ENCODE measurements around the gene TRIM13.
"Not testable (repeated sequence)": the region's sequence is repeated elsewhere in the genome, so short reads cannot be mapped to it uniquely, and the experiment has no call there.

TRIM13 gene, protein sequence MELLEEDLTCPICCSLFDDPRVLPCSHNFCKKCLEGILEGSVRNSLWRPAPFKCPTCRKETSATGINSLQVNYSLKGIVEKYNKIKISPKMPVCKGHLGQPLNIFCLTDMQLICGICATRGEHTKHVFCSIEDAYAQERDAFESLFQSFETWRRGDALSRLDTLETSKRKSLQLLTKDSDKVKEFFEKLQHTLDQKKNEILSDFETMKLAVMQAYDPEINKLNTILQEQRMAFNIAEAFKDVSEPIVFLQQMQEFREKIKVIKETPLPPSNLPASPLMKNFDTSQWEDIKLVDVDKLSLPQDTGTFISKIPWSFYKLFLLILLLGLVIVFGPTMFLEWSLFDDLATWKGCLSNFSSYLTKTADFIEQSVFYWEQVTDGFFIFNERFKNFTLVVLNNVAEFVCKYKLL

DNA sequence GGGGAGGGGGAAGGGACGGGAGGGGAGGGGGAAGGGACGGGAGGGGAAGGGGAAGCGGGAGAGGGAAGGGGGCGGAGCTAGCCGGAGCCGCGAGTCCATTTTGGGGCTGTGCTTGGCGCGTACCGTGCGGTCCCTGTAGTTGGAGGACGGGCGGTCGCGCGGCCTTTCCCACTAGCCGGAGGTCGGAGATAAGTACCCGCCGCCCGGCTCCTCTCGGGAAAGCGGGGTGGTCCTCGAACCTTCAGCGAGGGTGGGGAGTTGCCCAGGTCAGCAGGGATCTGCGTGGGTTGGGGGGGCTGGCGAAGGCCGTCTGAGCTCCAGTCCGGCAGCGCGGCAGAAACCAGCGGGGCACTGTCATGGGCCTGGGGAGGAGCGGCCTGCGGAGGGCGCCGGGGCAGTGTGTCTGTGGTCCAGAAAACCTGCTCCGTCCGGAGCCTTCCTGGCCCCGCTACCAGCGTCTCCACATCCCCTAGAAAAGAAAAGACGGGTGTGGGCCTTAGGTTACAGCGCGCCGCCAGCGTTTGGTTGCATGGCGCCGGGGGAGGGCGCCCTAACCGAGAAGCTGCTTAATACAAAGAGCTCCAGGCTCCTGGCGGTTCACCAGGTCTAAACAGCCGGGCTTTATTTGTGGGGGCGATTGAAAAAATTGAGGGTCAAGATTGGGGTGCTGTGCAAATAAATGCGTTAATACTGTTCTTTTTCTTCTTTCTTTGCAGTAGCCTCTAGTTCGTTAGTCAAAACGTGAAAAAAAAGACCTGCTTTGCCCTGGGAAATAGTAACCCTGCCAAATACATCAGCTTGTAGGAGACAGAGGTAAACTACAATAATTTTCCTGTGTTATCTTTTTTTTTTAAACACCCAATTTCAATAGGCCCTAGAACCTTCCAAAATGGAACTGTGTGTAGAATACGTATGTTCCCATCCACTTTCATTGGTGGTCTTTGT is at the start of gene TRIM13:
Gene TRIM13 (plus strand): TSS at position 92 of the 945 bp plus-strand sequence. CDS start 14,899 bp downstream, outside the sequence.
- DNase-seq (ENCODE audit: low read depth) = peak; percentile 89

DNA sequence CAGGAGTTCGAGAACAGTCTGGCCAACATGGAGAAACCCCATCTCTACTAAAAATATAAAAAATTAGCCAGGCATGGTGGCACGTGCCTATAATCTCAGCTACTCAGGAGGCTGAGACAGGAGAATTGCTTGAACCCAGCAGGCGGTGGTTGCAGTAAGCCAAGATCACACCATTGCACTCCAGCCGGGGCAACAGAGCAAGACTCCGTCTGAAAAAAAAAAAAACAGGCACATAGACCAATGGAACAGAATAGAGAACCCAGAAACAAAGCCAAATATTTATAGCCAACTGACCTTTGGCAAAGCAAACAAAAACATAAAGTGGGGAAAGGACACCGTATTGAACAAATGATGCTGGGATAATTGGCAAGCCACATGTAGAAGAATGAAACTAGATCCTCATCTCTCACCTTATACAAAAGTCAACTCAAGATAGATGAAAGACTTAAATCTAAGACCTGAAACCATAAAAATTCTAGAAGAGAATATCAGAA is 48.0 kb upstream of the TRIM13 start:
- DNase-seq (ENCODE audit: low read depth) = not testable (repeated sequence)

DNA sequence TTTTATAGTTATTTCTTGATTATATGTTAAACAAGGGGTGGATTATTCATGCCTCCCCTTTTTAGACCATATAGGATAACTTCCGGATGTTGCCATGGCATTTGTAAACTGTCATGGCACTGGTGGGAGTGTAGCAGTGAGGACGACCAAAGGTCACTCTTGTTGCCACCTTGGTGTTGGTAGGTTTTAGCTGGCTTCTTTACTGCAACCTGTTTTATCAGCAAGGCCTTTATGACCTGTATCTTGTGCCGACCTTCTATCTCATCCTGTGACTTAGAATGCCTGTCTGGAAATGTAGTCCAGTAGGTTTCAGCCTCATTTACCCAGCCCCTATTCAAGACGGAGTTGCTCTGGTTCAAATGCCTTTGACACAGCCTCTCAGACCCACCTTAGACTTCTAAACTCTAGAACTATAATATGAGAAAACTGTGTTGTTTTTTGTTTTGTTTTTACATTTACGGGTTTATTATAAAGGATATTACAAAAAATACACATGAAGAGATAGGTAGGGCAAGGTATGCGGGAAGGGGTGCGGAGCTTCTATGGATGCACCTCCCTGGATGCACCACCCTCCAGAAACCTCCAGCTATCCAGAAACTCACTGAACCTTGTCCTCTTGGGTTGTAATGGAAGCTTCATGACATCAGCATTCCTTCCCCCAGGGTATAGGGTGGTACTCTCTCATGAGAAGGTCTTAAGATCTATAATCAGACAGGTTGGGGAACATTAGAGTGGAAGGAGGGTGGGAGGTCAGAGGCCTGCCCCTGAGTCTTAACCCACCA is 44.9 kb upstream of the TRIM13 start:
- DNase-seq (ENCODE audit: low read depth) = no peak

DNA sequence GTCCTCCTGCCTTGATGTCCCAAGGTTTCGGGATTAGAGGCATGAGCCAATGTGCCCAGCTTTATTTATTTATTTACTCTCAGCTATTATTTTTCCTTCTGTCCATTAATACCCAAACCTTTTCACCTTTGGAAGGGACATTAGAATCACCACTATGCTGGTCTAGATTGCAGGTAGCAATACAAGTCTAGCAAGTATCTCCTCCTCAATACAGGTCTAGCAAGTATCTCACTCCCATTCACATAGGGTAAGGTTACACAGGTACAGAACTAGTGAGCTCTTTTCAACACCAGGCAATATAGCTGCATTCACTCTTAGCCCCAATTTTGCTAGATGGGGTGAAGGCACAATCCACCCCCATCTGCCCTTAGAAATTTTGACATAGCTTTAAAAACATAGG is 43.3 kb upstream of the TRIM13 start:
- DNase-seq (ENCODE audit: low read depth) = no peak

DNA sequence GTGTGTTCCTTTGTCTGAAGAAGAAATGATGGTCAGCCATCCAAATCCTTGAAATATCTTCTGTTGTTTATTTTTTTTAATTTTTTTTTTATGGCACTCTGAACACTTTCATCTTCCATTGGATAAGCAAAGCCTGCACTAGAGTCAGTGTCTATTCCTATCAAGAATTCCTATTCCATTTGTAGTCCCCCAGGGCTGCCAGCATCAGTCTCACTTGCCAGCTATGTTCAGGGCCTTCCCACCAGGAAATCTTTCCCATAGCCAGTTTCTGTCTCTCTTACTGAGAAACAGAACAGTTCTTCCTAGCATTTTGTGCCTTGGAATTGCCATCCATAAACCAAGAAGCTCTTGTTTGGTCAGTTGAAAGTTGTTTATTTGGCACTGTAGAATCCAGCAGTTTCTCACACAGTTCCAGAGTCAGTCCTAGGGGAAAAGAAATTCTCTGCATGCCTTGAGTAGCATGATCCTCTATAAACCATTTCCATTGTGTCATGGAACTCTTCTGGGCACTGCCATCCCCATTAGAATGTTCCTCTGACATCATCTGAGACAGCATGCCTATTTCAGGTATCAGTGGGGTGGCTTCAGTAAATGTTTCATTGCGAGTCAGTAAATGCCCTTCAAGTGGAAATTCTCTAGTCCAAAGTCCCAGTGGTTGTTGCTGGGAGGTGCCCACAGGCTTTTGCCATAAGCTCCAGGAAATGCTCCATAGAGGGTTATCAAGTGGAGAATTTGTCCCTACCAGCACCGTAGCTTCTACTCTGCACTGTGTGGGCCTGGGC is 42.0 kb upstream of the TRIM13 start:
- DNase-seq (ENCODE audit: low read depth) = peak; percentile 54

DNA sequence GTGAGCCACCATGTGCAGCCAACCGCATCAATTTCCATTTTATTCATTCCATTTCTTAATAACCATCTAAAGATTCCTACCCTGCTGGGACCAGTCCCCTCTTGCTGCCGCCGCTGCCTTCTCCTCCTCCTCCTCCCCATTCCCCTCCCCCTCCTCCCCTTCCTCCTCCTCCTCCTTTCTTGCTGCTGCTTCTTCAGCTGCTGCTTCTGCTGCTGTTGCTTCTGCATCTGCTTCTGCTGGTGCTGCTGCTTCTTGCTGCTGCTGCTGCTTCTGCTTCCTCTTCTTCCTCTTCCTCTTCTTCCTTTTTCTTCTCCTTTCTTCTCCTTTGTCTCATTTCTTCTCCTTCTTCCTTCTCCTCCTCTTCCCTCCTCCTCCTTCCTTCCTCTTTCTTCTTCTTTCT is 40.7 kb upstream of the TRIM13 start:
- no peak for DNase-seq (ENCODE audit: low read depth)

DNA sequence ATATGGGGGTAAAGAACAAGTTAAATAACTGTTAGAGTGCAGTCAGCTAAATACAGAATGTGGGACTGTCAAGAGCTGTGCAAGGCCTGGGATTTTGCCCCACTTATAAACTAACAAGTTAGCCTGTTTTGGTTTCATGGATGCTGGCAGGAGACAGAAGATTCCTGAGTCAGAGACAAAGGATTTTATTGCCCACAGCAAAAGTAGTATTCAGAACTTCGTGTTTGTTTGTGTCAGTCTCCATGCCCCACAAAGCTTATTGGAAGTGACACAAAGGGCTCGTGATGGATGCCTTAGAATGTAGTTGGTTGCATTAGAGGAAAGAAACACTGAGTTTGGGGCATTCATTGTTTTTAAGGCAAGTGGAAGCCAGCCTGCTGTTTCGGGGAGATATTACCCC is 38.5 kb upstream of the TRIM13 start:
- DNase-seq (ENCODE audit: low read depth) = peak; percentile 71

DNA sequence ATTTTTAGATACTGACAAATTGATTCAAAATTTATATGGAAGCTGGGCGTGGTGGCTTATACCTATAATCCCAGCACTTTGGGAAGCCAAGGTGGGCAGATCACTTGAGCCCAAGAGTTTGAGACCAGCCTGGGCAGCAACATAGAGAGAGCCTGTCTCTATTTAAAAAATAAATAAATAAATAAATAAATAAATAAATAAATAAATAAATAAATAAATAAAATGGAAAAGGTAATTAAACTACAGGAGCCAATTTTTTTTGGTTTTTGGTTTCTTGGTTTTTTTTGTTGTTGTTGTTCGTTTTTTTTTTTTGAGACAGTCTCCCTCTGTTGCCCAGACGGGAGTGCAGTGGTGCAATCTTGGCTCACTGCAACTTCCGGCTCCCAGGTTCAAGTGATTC is 29.4 kb upstream of the TRIM13 start:
- DNase-seq (ENCODE audit: low read depth) = no peak

DNA sequence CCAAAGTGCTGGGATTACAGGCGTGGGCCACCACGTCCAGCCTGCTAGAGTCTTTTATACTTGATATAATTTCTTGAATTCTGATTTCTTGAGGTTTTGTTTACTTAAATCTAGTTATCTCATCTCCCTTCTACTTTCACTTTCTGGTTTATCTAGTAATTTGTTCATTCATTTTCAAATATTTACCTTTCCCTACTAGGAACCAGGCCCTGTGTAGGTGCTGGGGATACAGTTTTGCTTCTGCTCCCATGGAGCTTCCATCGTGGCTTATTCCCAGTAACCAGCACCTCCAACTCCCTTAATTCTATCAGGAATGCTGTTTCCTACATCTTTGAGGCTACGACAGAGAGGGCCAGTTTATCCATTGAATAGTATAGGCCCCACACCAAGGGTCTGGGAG is 24.1 kb upstream of the TRIM13 start:
- no peak for DNase-seq (ENCODE audit: low read depth)

DNA sequence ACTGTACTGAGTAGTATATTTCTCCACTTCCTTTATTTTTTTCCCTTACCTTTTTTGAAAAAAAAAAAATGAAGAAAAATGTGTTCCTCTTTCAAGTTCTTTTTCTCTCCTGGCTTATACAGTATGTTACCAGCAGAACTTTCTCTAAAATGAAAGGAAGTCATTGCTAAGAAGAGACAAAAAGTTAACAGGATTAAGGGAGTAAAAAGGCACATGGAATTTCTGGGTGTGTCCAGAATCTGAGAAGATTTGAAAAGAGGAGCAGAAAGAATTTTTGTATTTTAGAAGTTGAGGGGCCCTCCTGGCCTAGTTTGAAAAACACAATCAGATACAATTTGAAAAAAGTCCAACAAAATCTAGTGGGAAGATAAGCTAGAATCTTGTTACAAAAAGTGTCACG is 21.0 kb upstream of the TRIM13 start:
- DNase-seq (ENCODE audit: low read depth) = no peak

DNA sequence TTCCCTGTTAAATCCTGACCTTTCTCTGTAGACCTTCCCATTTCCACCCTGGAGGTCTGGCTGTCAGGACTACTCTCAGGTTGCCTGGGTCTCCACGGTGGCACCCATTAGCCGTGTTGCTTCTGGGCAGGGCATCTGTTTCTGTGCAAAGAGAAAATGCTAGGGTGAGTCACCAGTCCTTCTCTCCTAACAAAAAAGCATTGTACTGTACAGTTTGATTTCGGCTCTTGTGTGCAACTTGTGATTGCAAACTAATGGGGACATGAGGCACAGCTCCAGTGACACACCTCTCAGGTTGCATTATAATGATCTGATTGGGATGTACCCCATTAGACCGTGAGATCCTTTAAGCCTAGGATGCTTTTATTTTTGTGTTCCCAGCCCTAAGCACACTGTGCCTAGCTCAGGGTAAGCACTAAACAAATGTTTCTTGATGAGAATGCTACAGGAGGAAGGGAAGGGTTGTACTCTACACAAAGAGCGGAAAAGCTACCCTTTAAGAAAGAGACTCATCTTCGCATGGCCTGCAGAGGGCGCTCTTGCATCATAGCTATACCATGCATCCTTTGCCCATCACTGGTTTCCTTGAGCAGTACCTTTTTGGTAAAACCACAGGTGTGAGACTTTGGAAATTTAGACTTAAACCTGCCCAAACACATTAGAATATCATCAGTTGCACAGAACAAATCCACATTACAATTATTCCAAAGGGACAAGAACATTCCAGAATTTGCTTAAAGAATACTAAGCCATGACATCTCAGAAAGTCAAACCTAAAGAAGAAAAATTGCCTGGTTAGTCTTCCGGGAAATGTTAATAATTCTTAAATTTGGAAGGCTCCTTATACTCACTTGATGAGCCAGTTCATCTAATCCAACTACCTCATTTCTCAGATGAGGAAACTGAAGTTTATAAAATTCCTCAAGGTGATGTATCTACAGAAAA is 20.3 kb upstream of the TRIM13 start:
- peak; percentile 73 for DNase-seq (ENCODE audit: low read depth)

DNA sequence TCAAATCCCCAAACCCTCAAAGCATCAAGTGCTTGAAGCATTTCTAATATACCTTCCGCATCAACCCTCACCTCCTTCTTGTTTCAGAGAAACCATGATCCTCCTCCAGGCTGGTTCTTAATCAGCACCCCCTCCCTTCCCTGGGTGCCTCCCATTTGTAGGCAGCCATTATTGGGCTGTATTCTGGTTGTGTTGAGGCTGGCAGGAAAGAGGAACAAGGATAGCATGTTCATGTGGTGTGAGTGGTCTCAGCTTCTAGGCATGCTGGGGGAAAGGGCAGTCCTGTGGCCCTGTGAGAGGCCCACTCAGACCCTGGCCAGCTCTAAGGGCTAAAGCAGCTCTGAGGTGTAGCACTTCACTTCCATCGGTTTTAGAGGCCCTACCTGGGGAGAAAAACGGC is 18.9 kb upstream of the TRIM13 start:
- DNase-seq (ENCODE audit: low read depth) = no peak

DNA sequence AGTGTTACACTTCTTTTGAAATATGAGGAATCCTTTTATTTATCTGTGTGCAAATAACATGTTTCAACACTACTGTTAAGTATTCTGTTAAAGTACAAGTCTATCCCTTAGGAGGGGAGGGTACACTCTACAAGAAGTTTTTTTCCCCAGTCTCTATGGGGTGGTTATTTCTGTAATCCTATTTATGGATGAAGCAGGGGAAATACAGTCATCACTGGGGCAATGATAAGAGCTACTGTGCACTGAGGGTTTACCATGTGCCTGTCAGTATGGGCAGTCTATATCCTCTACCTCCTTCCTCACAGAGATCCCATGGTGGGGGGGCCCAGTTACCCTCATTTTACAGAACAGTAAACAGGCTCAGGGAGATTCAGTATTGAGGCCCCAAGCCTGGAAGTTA is 16.6 kb upstream of the TRIM13 start:
- no peak for DNase-seq (ENCODE audit: low read depth)

DNA sequence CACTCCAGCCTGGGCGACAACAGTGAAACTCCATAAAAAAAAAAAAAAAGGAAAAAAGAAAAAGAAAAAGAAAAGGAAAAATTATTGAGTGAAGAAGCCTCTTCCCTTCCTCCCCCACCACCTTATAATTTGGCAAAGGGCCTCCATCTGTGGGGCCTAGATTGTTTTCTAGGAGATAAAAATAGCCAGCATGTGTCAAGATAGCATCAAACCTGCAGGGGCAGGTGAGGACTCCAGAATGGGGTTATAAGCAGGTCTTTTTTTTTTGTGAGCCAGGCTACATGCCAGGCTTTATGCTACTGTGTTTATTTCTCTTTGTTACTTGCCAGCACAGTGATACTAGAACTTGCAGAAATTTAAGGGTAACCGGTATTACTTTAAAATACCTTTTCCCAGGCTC is 11.7 kb upstream of the TRIM13 start:
- no peak for DNase-seq (ENCODE audit: low read depth)

DNA sequence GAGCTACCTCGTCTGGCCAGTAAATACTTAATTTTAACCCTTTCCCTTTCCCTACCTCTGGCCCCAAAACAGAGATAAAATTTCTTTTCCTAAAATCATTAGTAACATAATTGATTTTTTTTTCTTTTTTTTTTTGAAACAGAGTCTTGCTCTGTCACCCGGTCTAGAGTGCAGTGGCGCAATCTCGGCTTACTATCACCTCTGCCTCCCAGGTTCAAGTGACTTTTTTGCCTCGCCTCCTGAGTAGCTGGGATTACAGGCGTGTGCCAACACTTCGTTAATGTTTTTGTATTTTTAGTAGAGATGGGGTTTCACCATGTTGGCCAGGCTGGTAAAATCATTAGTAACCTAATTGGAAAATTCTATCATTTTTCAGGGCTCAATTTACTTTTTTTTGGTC is 10.4 kb upstream of the TRIM13 start:
- DNase-seq (ENCODE audit: low read depth) = no peak

DNA sequence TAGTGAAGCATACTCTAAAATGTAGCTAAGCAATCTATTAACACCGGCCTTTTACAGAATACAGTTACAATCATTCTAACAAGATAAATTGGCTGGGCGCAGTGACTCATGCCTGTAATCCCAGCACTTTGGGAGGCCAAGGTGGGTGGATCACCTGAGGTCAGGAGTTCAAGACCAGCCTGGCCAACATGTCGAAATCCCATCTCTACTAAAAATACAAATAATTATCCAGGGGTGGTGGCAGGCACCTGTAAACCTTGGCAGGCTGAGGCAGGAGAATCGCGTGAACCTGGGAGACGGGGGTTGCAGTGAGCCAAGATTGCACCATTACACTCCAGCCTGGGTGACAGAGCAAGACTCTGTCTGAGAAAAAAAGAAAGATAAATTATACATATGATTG is 6.2 kb upstream of the TRIM13 start:
- not testable (repeated sequence) for DNase-seq (ENCODE audit: low read depth)

DNA sequence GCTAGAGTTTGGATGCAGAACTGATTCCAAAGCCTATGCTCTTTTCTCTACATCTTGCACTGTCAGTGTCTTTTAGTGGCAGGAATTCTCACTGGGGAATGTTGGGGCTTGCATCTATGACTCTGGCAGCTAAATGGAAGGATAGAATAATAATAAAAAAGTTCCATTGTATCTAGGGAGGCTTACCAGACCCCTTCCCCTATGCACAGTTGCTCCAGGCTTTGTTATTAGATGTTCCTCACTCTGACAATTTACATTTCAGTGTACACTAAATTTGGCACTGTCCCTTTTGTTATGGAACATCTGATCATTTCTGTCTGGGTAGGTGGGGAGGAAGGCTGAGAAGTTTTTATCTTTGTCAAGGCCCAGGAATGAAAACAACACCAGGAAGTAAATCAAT is 3.7 kb upstream of the TRIM13 start:
- DNase-seq (ENCODE audit: low read depth) = no peak

DNA sequence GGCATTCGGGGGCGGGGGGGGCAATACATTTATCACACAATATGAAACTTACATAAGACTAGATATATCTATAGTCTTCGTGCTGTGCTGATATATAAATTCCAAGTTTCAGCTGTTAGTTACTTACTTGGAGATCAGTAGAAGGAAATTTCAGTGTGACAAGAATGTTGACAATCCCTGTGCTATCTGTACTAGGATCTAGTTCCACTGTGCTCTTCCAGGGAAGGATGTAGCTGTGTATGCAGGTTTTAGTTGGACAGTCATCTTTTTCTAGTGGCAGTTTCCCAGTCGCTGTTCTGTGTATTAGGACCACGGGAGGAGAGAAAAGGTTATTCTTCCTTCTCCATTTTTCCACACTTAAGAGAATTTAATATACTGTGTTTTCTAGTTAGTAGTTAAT is 3.2 kb upstream of the TRIM13 start:
- no peak for DNase-seq (ENCODE audit: low read depth)

DNA sequence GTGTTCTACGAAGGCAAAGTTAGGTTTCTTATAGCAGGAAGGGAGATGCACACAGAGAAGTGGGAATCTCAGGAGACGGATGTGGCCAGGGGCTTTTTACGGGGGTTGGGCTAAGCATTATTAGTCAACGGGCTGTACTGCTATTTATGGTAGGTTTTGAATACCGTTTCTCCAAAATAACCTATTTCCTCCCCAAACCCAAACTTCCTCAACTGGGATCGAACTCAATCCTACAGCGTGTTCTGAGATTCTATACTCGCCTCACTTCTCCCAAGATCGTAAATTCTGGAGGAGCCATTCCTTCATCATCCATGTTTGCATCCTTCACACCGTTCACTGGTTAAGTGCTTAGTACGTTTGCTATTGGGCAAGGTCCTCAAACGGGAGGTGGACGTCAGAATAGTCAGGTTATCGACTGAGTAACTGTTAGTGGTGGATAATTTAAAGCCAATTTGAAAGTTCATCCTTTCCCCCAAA is 1.2 kb upstream of the TRIM13 start:
- peak; percentile 12 for DNase-seq (ENCODE audit: low read depth)
